OCI-LY3 (cell line): Measurements from ENCODE around the gene PTPRN2.

Experiments
- H2AFZ ChIP-seq: fragments of 200-600, 300-600 bp; shearing (Covaris generic); 2 replicates; pipeline ENCODE4 v1.6.0; 2014; ENCODE audit warnings: antibody characterized with exemption, low read depth, low read length
- H3K27ac ChIP-seq: fragments of 200-600, 300-600 bp; sonication (generic); 2 replicates; pipeline ENCODE4 v1.5.1; 2014; ENCODE audit warnings: mild to moderate bottlenecking, low read length, moderate library complexity, mixed read lengths
- H3K27me3 ChIP-seq: fragments of 200-600, 300-600 bp; sonication (generic); 2 replicates; pipeline ENCODE4 v1.6.1; 2014; ENCODE audit warnings: low read depth, low read length, mixed read lengths
- H3K36me3 ChIP-seq: fragments of 200-600, 300-600 bp; sonication (generic); replicated peaks from 2 replicates; pipeline ENCODE3; 2014; ENCODE audit warnings: low read depth, low read length, mixed read lengths
- H3K4me1 ChIP-seq: fragments of 300-600, 200-600 bp; sonication (generic); 2 replicates; pipeline ENCODE4 v1.6.1; 2014; ENCODE audit warnings: low read length, mixed read lengths
- H3K4me2 ChIP-seq: fragments of 200-600, 300-600 bp; sonication (generic); 2 replicates; pipeline ENCODE4 v1.6.1; 2014; ENCODE audit warnings: low read length, mixed read lengths
- H3K4me3 ChIP-seq: fragments of 300-600, 200-600 bp; sonication (generic); 2 replicates; pipeline ENCODE4 v1.5.1; 2014; ENCODE audit warnings: antibody characterized with exemption, mild to moderate bottlenecking, low read length, moderate library complexity
- H3K79me2 ChIP-seq: fragments of 300-600, 200-600 bp; shearing (Covaris generic); 2 replicates; pipeline ENCODE4 v1.6.1; 2014; ENCODE audit warnings: mild to moderate bottlenecking, low read length, mixed read lengths
- H3K9ac ChIP-seq: fragments of 300-600, 200-600 bp; shearing (Covaris generic); 2 replicates; pipeline ENCODE4 v1.6.0; 2014; ENCODE audit warnings: mild to moderate bottlenecking, low read length, moderate library complexity
- H3K9me3 ChIP-seq: fragments of 200-600, 300-600 bp; shearing (Covaris generic); 2 replicates; pipeline ENCODE4 v1.6.1; 2014; ENCODE audit warnings: low read length, mixed read lengths; ENCODE audit not compliant: insufficient read depth
- H4K20me1 ChIP-seq: fragments of 200-600, 300-600 bp; sonication (generic); 2 replicates; pipeline ENCODE4 v1.6.1; 2016; ENCODE audit warnings: low read length, mixed read lengths; ENCODE audit not compliant: insufficient read depth
- CTCF ChIP-seq: fragments of 200-600, 300-600 bp; sonication (generic); IDR thresholded peaks from 2 replicates; pipeline ENCODE4 v1.5.1; 2014; ENCODE audit warnings: antibody characterized with exemption, low read length, low read depth
- EZH2phosphoT487 ChIP-seq: fragments of 200-600 bp; shearing (Covaris generic); IDR thresholded peaks from 2 replicates; pipeline ENCODE4 v1.6.1; 2018; ENCODE audit warnings: antibody characterized with exemption, mixed run types, low read depth

PTPRN2 gene

GRCh38 chr7:158447506-158448171 is 140.0 kb downstream of the PTPRN2 start:
- TF ChIP-seq CTCF: no peak
- H3K27me3 ChIP-seq: no peaks in the 10 kb centered on the region
- H3K36me3 ChIP-seq: no peaks in the 10 kb centered on the region
- no peaks in the 10 kb centered on the region for H3K9me3 ChIP-seq
- H3K4me3 ChIP-seq: no peak overlapping the region
- H3K27ac ChIP-seq: no peak overlapping the region
- H4K20me1 ChIP-seq: no peaks in the 10 kb centered on the region
- no peaks in the 10 kb centered on the region for H3K79me2 ChIP-seq
- H3K4me1 ChIP-seq: no peaks in the 10 kb centered on the region
- H3K9ac ChIP-seq: no peak overlapping the region
- H2AFZ ChIP-seq: no peak overlapping the region
- H3K4me2 ChIP-seq: no peak overlapping the region

GRCh38 chr7:158447151-158447505 is 140.5 kb downstream of the PTPRN2 start:
- no peaks in the 10 kb centered on the region for H3K4me1 ChIP-seq
- H3K9ac ChIP-seq: no peak overlapping the region
- no peak overlapping the region for H3K4me3 ChIP-seq
- H3K27ac ChIP-seq: no peak overlapping the region
- H3K9me3 ChIP-seq: no peaks in the 10 kb centered on the region
- TF ChIP-seq CTCF: no peak
- TF ChIP-seq EZH2phosphoT487: no peak
- no peaks in the 10 kb centered on the region for H3K27me3 ChIP-seq
- no peaks in the 10 kb centered on the region for H3K79me2 ChIP-seq
- no peak overlapping the region for H3K4me2 ChIP-seq
- no peaks in the 10 kb centered on the region for H4K20me1 ChIP-seq
- no peak overlapping the region for H2AFZ ChIP-seq
- H3K36me3 ChIP-seq: no peaks in the 10 kb centered on the region

- Histone ChIP-seq H3K4me1 (no peaks in the 10 kb centered on the region), H3K79me2 (no peaks in the 10 kb centered on the region), H3K9me3 (no peaks in the 10 kb centered on the region), H3K27ac (no peak overlapping the region), H3K9ac (no peak overlapping the region), H3K4me3 (no peak overlapping the region), H3K36me3 (no peaks in the 10 kb centered on the region), H3K4me2 (no peak overlapping the region), H4K20me1 (no peaks in the 10 kb centered on the region), H2AFZ (no peak overlapping the region), H3K27me3 (no peaks in the 10 kb centered on the region)
- TF ChIP-seq EZH2phosphoT487 (no peak), CTCF (no peak)
These were observed 140.9 kb downstream of the PTPRN2 start for GRCh38 chr7:158446706-158447105.

DNA sequence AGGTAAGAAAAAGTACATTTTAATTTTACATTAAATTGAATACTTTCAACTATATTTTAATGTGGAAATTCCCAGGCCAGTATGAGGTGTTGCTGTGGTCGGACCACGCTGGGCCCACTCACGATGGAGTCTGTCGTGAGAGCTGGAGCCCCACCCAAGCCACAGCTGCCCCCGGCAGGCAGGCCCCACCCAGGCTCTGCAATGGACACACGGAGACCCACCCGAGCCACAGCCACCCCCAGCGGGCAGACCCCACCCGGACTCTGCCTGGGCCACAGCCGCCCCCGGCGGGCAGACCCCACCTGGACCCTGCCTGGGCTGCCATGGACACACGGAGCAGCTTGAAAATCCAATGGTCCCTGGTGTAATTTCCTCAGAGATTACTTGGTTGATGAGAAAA is 141.3 kb downstream of the PTPRN2 start:
- H3K9ac ChIP-seq: no peak overlapping the region
- H3K27ac ChIP-seq: no peak overlapping the region
- H3K4me1 ChIP-seq: no peaks in the 10 kb centered on the region
- no peaks in the 10 kb centered on the region for H3K36me3 ChIP-seq
- H2AFZ ChIP-seq: no peak overlapping the region
- TF ChIP-seq CTCF (no peak), EZH2phosphoT487 (no peak)
- no peak overlapping the region for H3K4me2 ChIP-seq
- H3K27me3 ChIP-seq: no peaks in the 10 kb centered on the region
- no peaks in the 10 kb centered on the region for H4K20me1 ChIP-seq
- H3K9me3 ChIP-seq: no peaks in the 10 kb centered on the region
- no peak overlapping the region for H3K4me3 ChIP-seq
- H3K79me2 ChIP-seq: no peaks in the 10 kb centered on the region
